GM21786 (cell line): ENCODE data around the gene VTI1A.
A peak's percentile ranks its signal among the peaks of the same experiment; 100 is the strongest.

Source experiments
- ATAC-seq: cut with Tn5 transposase; IDR thresholded peaks from one replicate; pipeline ENCODE4 v1.9.1; 2021; ENCODE audit not compliant: unreplicated experiment

Gene VTI1A

DNA sequence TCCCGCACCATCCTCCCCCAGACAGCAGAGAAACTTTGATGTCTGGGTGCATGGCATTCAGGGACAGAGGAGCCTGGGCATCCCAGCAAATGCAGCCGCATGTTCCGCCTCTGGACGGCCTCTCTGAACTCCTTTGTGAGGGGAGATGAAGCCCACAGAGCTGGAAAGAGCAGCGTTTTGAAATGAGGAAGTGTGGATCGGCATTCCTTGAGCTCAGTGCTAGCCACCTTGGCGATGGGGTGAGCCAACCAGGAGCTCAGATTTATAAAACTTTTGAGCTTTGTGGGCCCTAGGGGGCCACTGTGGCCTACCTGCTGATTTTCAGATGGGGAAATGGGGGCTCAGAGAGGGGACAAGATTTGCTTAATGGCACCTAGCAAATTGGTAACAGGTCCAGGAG is 376.6 kb downstream of the VTI1A start:
- ATAC-seq: no peak

DNA sequence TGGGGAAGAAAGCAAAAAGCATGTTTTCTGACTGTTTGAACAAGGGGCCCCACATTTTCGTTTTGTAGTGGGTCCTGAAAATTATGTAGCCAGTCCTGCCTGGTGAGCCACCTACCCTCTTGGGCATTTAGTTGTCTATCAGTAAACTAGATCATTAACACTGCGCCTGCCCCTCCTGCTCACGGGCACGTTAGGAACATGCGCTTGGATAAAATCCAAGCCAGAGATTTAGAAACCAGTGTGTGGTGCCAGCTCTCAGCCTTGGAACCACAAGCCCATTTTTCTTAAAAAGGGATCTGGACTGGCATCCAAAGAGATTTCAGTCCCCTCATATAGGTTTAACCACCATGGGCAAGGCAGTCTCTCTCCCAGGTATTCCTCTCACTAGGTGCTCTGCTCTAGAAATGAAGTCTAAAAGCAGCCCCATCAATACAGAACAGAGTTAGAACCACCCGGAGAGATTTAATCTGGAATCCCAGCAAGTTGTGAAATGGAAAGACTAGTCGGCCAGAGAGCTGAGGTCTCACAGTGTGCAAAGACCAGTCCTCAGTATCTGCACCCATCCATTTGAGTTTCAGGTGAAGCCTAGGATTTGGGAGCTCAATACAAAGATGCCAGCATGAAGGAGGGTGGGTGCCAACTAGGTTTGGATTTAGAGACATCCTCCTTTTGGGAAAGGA is 379.1 kb downstream of the VTI1A start:
- no peak for ATAC-seq

DNA sequence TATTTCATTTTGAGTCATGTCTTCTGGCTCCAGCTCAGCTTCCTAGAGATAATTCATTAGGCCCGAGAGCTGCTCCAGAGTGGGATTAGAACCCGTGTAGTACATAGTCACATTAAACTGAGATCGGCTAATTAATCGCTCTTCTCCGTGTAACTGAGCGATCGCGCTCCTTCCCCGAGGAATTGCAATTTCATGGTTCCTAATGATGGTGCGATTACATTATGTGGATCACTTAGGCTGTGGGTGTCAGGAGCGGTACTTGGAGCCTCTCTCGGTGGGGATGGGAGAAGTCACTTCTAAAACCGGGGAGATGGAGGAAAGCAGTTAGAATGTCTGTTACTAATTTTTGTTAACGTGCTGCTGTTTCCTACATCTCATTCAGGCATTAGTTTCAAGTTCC is 380.1 kb downstream of the VTI1A start:
- no peak for ATAC-seq

DNA sequence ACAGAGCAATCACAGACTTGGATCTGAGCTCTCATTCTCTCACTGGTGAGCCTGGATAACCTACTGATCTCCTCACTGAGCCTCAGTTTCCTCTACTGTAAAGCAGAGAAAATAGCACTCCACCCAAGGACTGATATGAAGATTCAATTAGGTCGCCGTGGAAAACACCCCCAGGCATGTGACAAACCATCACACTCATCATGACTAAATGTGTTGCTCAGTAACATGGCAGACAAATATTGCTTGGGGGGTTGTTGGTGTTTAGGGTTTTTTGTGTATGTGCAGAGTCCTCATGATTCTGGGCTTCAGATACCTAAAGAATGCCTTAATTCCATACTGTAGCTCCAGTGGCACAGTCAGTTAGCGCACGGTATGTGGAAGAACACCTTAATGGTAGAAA is 380.9 kb downstream of the VTI1A start:
- ATAC-seq: no peak

DNA sequence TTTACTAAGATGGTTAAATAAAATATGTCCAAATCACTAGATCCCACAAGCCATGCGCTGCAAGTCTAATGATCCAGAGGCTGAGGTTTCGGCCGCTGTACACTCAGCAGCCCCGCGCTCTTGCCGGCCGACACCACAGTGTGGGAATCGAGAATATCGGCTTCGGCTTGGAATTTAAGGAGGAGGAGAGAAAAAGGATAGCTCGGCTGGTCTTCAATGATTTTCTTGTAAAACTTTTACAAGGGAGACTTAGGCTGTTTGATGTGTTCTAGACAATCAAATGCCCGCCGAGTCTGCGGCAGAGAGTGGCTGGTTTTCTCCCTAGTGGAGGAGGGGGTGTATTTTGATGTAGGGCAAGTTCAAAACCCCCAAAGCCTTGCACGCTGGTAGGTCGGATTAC is 384.8 kb downstream of the VTI1A start:
- ATAC-seq: no peak

DNA sequence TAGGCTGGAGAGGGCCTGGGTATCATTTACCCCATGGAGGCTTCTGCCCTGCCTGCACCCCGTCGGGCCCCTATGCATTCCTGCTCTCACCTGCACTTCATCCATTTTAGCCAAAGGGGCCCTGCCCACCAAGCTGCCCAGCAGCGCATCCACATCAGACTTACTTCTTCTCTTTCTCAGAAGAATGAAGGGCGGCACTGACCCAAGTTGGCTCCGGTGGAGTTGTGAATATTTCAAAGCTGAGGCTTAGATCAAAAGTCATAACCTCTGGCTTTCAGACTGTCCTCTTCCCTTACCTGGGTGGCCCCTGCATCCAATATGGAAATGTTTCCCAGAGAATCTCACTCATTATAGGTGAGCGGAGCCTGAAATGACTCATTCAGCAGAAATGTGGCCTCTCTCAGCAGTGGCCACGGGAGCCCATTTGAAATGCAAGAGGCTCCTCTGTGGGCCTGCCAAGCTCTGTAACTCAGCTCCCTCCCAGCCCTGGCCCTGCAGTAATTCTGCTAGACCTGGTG is 385.4 kb downstream of the VTI1A start:
- no peak for ATAC-seq

DNA sequence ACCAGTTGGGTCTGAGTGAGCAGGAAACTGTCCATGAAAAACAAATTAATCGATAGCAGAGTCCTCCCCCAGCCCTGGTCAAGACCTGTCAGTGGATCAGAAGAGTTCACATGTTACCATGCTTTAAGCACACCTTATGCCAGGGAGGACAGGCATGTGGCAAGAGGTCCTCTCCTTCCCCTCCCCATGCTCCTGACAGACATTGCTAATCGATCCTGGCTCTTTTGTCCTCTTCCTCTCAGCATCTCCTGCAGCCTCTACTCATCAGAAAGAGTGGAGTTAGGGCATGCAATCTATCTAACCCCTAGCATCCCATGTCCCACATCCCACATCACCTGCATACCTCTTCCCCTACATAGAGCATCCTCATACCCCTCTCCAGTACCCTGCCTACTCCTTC is 385.9 kb downstream of the VTI1A start:
- ATAC-seq: no peak

DNA sequence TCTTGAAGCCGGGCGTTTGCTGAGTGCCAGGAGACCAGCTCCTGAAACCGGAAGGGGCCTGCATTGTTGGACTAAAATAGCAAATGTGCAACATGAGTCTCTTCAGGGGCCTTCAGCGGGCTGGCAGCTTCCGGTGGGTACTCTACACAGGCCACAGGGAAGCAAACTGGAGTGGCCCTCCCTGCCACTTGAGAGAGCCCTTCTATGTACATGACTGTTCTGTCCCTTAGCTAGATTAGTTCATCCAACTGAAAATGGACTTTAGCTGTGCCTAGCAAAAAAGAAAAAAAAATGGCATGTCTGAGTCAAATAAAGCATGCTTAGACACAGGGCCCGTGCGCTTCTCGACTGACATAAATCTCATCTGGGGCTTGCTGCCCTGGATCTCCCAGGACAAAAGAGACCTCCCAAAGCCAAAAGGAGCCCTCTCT is 387.8 kb downstream of the VTI1A start:
- ATAC-seq: no peak

DNA sequence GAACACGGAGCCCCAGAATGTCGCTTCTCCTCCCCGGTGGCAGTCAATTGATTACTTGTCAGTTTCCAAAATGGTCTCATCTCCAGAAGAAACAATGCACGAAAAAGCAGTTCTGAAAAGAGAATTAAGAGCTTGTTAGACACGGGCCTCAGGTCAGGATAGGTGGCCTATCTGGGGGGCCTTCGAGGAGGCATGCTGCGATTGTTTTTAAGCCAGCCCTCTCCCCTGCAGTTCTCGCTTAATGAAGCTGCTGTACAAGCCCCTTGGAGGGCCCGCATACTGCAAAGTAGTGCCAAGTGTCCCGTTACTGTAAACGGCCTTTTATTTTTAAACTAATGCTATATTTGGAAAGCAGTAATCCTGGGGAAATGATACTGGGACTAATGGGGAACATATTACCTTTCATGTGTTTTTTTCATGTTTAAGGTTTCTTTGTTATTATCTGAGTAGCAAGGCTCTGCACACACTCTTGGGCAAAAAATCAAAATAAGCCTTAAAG is 388.3 kb downstream of the VTI1A start:
- ATAC-seq: no peak

DNA sequence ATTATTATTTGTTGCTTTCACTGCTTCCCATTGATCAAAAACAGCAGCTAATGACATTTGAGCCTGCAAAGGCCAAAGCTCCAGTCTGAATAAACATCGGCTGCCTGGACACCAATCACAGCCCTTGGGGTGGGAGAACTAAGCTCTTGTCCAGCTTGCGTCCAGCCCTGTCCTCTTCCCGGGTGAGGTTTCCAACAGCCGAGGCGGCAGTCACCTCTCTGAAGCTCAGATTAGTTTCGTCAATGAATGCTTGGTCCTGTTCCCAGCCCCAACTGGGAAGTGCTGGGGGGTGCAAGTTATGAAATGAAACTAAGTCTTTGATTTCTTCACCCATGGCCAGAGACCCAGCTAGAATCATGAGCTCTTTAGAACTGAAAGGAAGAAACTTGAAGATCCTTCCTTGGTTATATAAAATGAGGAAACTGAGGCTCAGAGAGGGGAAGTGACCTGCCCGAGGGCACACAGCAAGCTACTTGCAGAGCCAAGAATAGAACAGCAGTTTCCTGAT is 389.0 kb downstream of the VTI1A start:
- ATAC-seq: no peak

DNA sequence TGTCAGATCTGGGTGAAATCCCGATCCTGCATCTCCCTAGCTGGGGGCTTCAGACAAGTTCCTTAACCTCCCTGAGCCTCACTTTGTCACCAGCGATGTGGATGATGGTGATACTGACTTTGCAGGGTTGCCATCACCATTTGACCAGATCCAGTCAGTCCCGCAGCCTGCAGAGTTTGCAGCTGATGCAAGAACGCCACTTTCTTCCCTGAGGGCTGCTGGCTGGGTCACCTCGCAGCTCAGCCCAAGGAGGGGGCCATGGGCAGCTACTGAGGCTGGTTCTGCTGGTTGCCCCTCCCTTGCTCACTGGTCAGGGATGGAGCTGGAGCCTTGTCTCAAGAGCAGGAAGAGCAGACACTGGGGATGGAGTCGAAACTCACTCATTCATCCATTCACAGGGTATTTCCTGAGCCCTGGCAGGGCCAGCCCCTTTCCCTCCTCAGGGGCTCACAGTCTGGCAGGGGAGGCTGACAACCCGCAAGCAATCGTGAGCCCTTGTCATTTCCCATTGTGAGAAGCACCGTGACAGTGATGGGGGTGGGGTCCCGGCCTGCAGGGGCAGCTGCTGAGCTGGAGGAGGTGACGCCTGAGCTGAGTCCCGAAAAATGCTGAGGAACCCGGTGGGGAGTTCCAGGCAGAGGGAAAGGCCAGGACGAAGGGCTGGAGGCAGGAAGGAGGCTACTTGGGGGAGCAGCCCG is 391.9 kb downstream of the VTI1A start:
- ATAC-seq: no peak

DNA sequence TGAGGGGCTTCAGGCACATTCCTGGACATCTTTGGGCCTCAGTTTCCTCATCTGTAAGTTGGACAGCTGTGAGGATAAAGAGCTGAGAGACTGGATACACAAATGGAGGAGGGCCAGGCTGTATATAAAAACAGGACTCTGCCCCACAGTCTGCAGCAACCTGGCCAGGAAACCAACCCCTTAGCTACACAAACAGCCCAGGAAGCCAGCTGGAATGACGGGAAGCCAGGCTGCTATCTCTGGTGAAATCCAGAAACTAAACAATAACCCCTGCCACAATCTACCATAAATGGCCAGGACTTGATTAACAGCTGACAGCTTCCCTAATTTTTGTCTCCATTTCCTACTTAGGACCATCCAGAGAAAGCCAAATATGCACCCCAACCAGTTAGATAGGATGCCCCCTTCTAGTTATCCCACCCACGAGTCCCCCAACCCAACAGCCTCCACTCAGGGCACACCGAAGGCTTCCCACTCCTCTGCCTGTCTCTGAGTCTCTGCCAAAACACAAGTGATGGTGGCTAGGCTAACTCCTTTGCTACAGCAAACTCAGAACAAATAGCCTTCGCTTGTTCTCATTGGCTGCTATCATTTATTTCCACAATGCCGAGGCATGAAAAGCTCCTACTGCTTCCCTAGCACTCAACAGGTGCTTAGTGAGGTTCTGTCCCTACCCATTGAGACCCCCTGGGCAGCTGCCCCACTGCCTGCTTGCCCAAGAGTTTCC is 393.1 kb downstream of the VTI1A start:
- no peak for ATAC-seq

DNA sequence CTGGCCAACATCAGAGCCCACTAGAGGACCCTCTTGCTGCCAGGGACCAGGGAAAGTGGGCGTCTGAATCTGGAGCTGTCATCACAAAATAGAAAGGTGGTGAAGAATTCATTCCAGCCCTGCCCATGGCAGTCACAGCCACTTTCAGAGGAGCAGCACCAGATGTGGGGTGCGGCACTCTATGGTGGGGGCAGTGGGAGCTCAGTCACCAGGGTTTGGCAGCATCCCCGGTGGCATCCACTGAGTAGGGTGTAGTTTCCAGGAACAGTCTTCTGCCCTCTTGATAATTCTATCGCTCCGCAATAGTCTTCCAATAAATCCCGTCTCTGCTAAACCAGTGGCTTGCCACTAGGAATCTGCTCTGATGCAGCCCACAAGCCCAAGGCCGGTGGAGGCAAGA is 394.5 kb downstream of the VTI1A start:
- ATAC-seq: no peak

DNA sequence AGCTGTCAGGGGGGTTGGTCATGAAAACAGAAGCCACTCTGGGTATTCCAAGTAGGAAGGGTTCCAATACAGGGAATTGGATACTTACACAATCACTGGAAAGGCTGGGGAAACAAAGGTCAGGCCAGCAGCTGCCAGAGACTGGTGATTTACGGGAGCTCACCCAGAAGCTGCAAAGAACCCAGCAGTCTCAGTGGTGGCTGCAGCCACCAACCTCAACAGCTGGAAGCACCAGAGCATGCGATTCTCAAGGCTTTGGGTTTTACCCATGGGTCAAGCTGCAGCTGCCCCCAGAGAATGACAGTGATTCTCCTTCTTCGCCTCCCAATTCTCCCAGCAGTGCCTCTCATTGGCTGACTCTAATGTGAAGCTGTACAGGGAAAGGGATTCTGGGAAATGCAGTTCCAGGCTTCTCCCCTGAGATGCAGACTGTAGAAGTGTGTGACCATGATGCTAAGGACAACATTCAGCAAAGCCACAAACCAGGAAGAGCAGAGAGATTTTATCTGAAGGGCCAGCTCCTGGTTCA is 395.9 kb downstream of the VTI1A start:
- ATAC-seq: peak; percentile 96

DNA sequence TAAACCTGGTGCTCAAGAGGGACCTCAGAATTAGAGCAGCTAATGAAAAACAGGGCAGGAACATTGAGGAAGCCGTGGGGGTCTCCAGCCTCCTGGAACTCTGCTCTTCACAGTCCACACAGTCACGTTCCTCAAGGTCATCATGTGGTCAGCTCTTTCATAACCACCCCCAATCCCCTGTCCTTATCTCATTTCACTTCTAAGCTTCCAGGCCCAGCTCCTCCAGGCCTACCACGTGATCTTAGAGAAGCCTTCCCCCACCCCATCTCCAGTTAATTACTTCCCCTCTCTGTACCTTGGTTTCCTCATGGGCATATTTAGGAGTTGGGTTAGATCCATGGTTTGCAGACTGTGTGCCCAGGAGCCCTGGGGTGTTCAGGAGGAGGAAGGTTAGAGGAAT is 396.6 kb downstream of the VTI1A start:
- ATAC-seq: no peak

DNA sequence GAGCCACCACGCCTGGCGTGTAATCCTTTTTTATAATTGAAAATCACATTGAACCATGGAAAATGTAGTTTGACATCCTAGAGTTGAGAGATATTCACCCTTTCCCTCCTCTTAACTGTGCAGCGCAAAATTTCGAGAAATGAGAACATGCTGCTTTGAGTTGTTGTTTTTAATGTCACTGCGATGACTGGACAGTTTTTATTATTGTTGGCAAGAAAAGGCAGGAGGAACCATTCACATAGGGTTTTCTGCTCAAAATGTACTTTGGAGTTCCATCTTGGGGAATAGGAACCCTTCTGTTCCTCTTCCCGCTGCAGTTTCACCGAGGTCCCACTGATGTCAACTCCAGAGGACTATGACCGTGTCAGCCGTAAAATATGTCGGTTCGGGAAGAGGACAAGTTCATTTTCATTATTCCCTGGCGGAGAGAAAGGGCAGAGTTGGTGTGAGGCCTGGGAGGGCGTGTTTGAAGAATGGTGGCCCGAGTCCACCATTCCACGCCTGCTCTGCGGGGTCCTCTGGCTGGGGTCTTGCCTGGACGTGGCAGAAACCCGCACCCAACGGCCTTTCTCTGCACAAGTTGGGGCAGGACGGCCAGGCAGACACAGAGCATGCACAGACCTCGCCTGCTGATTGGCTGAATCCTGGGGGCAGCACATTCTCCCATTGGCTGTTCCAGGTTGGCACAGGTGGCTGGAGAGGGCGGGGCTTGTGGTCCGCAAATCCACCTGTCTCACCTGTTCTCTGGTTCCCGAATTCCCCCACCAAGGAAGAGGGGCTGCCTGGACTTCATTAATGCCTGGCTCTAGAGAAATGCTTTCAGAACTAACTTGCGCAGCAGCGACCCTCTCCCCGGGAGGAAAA is 397.9 kb downstream of the VTI1A start:
- ATAC-seq: no peak

DNA sequence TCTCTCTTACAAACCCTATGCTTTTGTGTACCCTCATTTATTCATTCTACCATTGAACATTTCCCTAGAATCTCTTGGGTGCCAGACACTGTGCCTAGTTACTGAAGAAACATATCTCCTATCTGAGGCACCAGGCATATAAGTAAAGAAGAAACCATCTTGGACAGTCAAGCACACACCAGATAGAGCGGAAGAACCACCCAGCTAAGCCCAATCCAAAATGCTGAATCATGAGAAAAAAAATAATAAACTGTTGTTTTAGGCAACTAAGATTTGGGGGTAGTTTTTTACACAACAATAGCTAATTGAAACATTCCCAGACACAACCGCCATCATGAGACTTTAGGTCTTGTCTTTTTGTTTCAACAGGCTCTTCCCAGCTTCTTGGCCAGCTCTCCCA is 400.8 kb downstream of the VTI1A start:
- no peak for ATAC-seq

DNA sequence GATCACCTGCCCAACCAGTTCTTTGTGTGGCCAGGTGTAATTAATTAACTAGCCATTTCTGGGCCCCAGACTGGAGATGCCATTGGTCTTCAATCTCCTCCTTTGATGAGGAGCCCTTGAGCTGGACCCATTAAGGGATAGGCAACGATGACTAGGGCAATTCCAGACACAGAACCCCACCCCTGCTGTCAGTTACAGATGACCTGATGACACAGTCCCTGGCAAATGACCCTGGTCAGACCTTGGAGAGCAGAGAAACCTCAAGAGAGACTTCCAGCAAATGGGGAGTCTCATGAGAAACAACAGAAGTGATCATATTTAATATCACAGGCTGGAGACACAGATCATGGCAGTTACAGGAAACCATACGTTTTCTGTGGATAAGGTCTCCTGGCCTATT is 401.2 kb downstream of the VTI1A start:
- ATAC-seq: no peak

DNA sequence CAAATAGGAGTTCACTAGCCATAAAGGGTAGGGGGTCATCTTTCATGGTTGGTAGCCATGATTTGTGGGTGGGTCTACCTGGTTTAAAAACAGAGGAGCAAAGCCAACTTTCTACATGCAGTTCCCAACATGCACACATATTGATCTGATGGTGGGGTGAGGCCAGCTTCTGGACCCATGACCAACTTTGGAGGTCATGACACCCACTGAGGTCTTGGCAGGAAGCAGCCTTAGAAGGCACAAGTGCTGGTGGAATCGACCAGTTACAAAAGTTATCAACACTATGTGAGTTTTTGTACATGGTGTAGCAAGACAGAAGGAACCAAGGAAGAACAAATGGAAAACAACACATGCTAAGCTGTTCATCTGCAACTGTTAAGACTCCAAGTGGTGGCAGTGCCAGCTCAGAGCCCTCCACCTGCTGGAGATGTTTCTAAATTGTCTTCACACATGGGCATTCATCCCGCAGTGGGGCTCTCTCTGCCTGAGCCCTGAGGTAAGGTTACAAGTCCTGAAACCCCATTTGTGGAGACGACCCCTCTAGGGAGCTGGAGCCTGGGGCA is 401.9 kb downstream of the VTI1A start:
- ATAC-seq: no peak

DNA sequence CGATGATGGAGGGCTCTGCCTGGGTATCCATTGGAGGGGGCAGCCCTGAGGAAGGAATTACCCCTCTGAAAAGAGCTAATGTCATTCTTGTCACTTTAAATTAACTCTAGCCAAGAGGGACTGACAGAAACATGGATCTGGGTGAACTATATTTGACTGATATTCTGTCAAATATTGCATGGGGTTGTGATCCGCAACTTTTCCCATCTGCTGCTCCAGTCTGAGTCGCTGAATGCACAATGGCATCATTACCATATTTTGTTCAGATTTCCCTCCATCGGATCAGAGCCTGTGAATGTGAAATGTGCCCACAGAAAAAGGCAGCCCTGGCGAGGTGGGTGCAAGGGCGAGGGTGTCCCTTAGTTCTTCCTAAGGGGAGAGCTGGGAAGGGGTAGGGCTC is 402.5 kb downstream of the VTI1A start:
- no peak for ATAC-seq
